ENCODE results near the gene ZNF740.

Gene ZNF740

GRCh38 chr12:53217931-53218307 is 37.4 kb downstream of the ZNF740 start:
- Histone ChIP-seq H3K36me3 (ENCODE audit: insufficient read depth, low read length) (no peaks in the 10 kb centered on the region), H3K9me3 (ENCODE audit: insufficient read depth, low read depth, low read length) (no peaks in the 10 kb centered on the region), H4K20me1 (ENCODE audit: insufficient read depth, low read length, poor library complexity, severe bottlenecking) (no peaks in the 10 kb centered on the region), H3K4me1 (ENCODE audit: insufficient read depth, low read length, poor library complexity, severe bottlenecking) (peaks cover 34% of the 10 kb centered on the region), H2AFZ (ENCODE audit: low read length) (no peak overlapping the region), H3K27me3 (ENCODE audit: insufficient read depth, low read length, poor library complexity, severe bottlenecking) (no peaks in the 10 kb centered on the region), H3K4me2 (ENCODE audit: low read depth, low read length, poor library complexity, severe bottlenecking) (no peak overlapping the region), H3K4me3 (ENCODE audit: low read length, poor library complexity, severe bottlenecking) (no peak overlapping the region), H3K9me2 (replicated peaks; ENCODE audit: low read depth, low read length) (no peaks in the 10 kb centered on the region), H3K9ac (ENCODE audit: low read depth, low read length, poor library complexity, severe bottlenecking) (no peak overlapping the region), H3F3A (ENCODE audit: low read depth) (peaks cover 15% of the 10 kb centered on the region), H3K79me2 (ENCODE audit: insufficient read depth, low read length) (no peaks in the 10 kb centered on the region)
- TF ChIP-seq CTCF (conservative IDR thresholded peaks at IDR 0.05; ENCODE audit: low read length) (no peak), EZH2phosphoT487 (IDR thresholded peaks at IDR 0.05; ENCODE audit: borderline replicate concordance) (no peak)

GRCh38 chr12:53218551-53219291 is 38.2 kb downstream of the ZNF740 start:
- H3K36me3 ChIP-seq (ENCODE audit: insufficient read depth, low read length), result no peaks in the 10 kb centered on the region
- H3F3A ChIP-seq (ENCODE audit: low read depth), result peaks cover 15% of the 10 kb centered on the region
- no peaks in the 10 kb centered on the region for H3K9me2 ChIP-seq (replicated peaks; ENCODE audit: low read depth, low read length)
- no peak overlapping the region for H3K9ac ChIP-seq (ENCODE audit: low read depth, low read length, poor library complexity, severe bottlenecking)
- no peaks in the 10 kb centered on the region for H3K27me3 ChIP-seq (ENCODE audit: insufficient read depth, low read length, poor library complexity, severe bottlenecking)
- H2AFZ ChIP-seq (ENCODE audit: low read length), result no peak overlapping the region
- peaks cover 40% of the 10 kb centered on the region for H3K4me1 ChIP-seq (ENCODE audit: insufficient read depth, low read length, poor library complexity, severe bottlenecking)
- H4K20me1 ChIP-seq (ENCODE audit: insufficient read depth, low read length, poor library complexity, severe bottlenecking), result no peaks in the 10 kb centered on the region
- no peaks in the 10 kb centered on the region for H3K9me3 ChIP-seq (ENCODE audit: insufficient read depth, low read depth, low read length)
- no peak overlapping the region for H3K4me3 ChIP-seq (ENCODE audit: low read length, poor library complexity, severe bottlenecking)
- H3K79me2 ChIP-seq (ENCODE audit: insufficient read depth, low read length), result no peaks in the 10 kb centered on the region
- TF ChIP-seq EZH2phosphoT487 (IDR thresholded peaks at IDR 0.05; ENCODE audit: borderline replicate concordance) (no peak), CTCF (conservative IDR thresholded peaks at IDR 0.05; ENCODE audit: low read length) (no peak)
- peak overlapping the region; percentile 94 for H3K4me2 ChIP-seq (ENCODE audit: low read depth, low read length, poor library complexity, severe bottlenecking)

GRCh38 chr12:53219292-53219955 is 38.9 kb downstream of the ZNF740 start:
- H3F3A ChIP-seq (ENCODE audit: low read depth), result peaks cover 15% of the 10 kb centered on the region
- H3K79me2 ChIP-seq (ENCODE audit: insufficient read depth, low read length), result no peaks in the 10 kb centered on the region
- H3K4me3 ChIP-seq (ENCODE audit: low read length, poor library complexity, severe bottlenecking), result peak overlapping the region; percentile 87
- no peaks in the 10 kb centered on the region for H3K27me3 ChIP-seq (ENCODE audit: insufficient read depth, low read length, poor library complexity, severe bottlenecking)
- H3K9ac ChIP-seq (ENCODE audit: low read depth, low read length, poor library complexity, severe bottlenecking), result peak overlapping the region; percentile 60
- H3K4me1 ChIP-seq (ENCODE audit: insufficient read depth, low read length, poor library complexity, severe bottlenecking), result peaks cover 47% of the 10 kb centered on the region
- no peaks in the 10 kb centered on the region for H3K36me3 ChIP-seq (ENCODE audit: insufficient read depth, low read length)
- no peaks in the 10 kb centered on the region for H3K9me2 ChIP-seq (replicated peaks; ENCODE audit: low read depth, low read length)
- peak overlapping the region; percentile 94 for H3K4me2 ChIP-seq (ENCODE audit: low read depth, low read length, poor library complexity, severe bottlenecking)
- peak overlapping the region; percentile 89 for H2AFZ ChIP-seq (ENCODE audit: low read length)
- TF ChIP-seq EZH2phosphoT487 (IDR thresholded peaks at IDR 0.05; ENCODE audit: borderline replicate concordance) (no peak), CTCF (conservative IDR thresholded peaks at IDR 0.05; ENCODE audit: low read length) (no peak)
- H4K20me1 ChIP-seq (ENCODE audit: insufficient read depth, low read length, poor library complexity, severe bottlenecking), result no peaks in the 10 kb centered on the region
- H3K9me3 ChIP-seq (ENCODE audit: insufficient read depth, low read depth, low read length), result no peaks in the 10 kb centered on the region
